ENCODE data around the gene MLH3. TPM values are rescaled to one million over a fixed set of nuclear protein-coding genes. Genes with fewer than 3 reads are reported as not detected.

MLH3 gene
- total RNA-seq, 1 donor from 2014 or later, result 41.5 TPM

DNA sequence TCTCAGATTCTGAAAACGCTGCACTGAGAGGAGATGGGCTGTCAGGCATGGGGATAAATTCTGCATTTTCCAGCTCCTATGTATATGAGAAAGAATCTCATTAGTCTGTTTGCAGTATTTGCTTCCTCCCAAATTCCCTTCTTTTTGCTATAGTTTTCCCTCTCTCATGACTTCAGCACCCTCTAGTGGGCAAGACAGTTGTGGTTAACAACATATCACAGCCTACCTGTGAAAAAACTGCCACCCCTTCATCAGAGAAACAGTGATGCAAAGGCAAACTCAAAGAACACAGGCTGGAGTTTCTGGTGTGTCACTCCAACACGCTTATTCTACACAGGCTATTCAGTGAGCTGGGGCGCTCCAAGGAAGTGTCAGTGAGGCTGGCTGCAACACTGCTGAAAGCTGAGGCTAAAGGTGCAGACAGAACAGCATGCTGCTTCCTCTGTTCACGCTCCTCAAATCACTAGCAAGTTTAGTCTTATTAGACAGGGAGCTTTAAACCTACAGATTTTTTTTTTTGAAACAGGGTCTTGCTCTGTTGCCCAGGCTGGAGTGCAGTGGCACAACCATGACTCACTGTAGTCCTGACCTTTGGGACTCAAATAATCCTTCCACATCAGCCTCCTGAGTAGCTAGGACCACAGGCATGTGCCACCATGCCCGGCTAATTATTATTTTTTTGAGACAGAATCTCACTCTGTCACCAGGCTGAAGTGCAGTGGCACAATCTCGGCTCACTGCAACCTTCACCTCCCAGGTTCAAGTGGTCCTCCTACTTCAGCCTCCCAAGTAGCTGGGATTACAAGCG lies 37.5 kb upstream of the MLH3 start:
- Histone ChIP-seq H4K20me1 (ENCODE audit: low read depth) (no peaks in the 10 kb centered on the region), H3K4me1 (peaks cover 21% of the 10 kb centered on the region), H3K9me3 (ENCODE audit: low read depth) (no peaks in the 10 kb centered on the region), H3K27ac (no peak overlapping the region), H3K36me3 (no peaks in the 10 kb centered on the region), H3F3A (ENCODE audit: low read depth) (peaks cover 27% of the 10 kb centered on the region), H3K9ac (no peak overlapping the region), H3K4me2 (no peak overlapping the region), H3K4me3 (no peak overlapping the region), H3K79me2 (ENCODE audit: low read depth) (no peaks in the 10 kb centered on the region), H2AFZ (replicated peaks) (peak overlapping the region; percentile 11), H3K27me3 (no peaks in the 10 kb centered on the region)
- no peaks in the 10 kb centered on the region for H3K9me3 Mint-ChIP-seq
- TF ChIP-seq EZH2phosphoT487 (IDR thresholded peaks at IDR 0.05), result no peak
- TF ChIP-seq, protein P1, sequence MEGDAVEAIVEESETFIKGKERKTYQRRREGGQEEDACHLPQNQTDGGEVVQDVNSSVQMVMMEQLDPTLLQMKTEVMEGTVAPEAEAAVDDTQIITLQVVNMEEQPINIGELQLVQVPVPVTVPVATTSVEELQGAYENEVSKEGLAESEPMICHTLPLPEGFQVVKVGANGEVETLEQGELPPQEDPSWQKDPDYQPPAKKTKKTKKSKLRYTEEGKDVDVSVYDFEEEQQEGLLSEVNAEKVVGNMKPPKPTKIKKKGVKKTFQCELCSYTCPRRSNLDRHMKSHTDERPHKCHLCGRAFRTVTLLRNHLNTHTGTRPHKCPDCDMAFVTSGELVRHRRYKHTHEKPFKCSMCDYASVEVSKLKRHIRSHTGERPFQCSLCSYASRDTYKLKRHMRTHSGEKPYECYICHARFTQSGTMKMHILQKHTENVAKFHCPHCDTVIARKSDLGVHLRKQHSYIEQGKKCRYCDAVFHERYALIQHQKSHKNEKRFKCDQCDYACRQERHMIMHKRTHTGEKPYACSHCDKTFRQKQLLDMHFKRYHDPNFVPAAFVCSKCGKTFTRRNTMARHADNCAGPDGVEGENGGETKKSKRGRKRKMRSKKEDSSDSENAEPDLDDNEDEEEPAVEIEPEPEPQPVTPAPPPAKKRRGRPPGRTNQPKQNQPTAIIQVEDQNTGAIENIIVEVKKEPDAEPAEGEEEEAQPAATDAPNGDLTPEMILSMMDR (IDR thresholded peaks at IDR 0.05), result peak; percentile 86
- H3K36me3 Mint-ChIP-seq, result peaks cover 21% of the 10 kb centered on the region
- H3K4me1 Mint-ChIP-seq, result no peaks in the 10 kb centered on the region
- peak; percentile 87 for DNase-seq (ENCODE audit: low spot score)
- no peak overlapping the region for H3K27ac Mint-ChIP-seq
- no peak overlapping the region for H3K4me3 Mint-ChIP-seq
- peaks cover 2% of the 10 kb centered on the region for H3K27me3 Mint-ChIP-seq (ENCODE audit: insufficient read depth, low read depth)

DNA sequence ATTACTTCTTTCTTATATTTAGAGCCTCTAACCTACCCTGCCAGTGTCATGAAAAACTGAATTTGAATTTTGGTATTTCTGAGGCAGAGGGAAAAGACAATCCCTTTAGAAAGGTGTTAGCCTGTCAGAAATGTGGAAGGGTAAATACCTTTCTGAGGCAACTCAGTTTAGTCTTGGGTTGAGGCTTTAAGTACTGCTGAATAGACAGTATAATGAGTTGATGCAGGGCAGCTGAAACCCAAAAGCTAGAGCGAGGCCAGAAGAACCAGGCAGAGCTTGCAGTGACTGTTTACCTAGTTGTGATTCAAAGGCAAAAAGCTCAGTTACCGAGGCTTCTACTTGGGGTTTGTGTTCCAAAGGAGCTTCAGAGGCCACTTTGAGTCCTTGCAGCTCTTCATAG lies 36.9 kb upstream of the MLH3 start:
- Mint-ChIP-seq H3K9me3 (no peaks in the 10 kb centered on the region), H3K27ac (no peak overlapping the region), H3K4me3 (no peak overlapping the region), H3K4me1 (no peaks in the 10 kb centered on the region), H3K27me3 (ENCODE audit: insufficient read depth, low read depth) (peaks cover 2% of the 10 kb centered on the region), H3K36me3 (peaks cover 20% of the 10 kb centered on the region)
- no peak overlapping the region for H3K27ac ChIP-seq
- H3K4me1 ChIP-seq, result peaks cover 21% of the 10 kb centered on the region
- no peaks in the 10 kb centered on the region for H3K9me3 ChIP-seq (ENCODE audit: low read depth)
- TF ChIP-seq, protein P1 (IDR thresholded peaks at IDR 0.05), result no peak
- peaks cover 21% of the 10 kb centered on the region for H3F3A ChIP-seq (ENCODE audit: low read depth)
- H2AFZ ChIP-seq (replicated peaks), result peak overlapping the region; percentile 11
- H3K4me3 ChIP-seq, result no peak overlapping the region
- no peak overlapping the region for H3K4me2 ChIP-seq
- no peaks in the 10 kb centered on the region for H3K79me2 ChIP-seq (ENCODE audit: low read depth)
- DNase-seq (ENCODE audit: low spot score), result peak; percentile 6
- H3K9ac ChIP-seq, result no peak overlapping the region
- no peaks in the 10 kb centered on the region for H3K27me3 ChIP-seq
- H3K36me3 ChIP-seq, result no peaks in the 10 kb centered on the region
- H4K20me1 ChIP-seq (ENCODE audit: low read depth), result no peaks in the 10 kb centered on the region

DNA sequence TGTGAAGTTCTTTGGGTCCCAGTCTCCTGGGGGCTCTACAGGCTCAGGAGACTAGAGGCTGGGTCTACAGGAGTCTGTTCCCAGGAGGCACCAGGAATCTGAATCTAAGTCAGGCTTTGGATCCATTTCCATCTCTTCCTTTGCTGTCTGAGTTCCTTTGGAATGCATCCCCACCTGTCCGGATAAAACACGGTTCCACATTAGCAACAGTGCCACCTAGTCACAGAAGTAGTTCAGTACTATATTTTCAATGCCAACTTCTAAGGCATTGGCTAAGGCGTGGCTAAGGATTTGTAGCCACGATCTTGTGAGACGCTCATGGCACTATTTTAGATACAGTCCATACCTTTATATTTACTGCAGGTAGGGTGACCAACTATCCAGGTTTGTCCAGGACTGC lies 33.2 kb upstream of the MLH3 start:
- H3K27ac Mint-ChIP-seq, result no peak overlapping the region
- peaks cover 22% of the 10 kb centered on the region for H3K36me3 Mint-ChIP-seq
- no peaks in the 10 kb centered on the region for H3K4me1 ChIP-seq
- H3K4me2 ChIP-seq, result no peak overlapping the region
- no peak overlapping the region for H2AFZ ChIP-seq (replicated peaks)
- no peaks in the 10 kb centered on the region for H3K4me1 Mint-ChIP-seq
- H3K27ac ChIP-seq, result no peak overlapping the region
- no peaks in the 10 kb centered on the region for H3K36me3 ChIP-seq
- no peak for DNase-seq (ENCODE audit: low spot score)
- no peak overlapping the region for H3K4me3 ChIP-seq
- no peaks in the 10 kb centered on the region for H3K9me3 ChIP-seq (ENCODE audit: low read depth)
- H3K9ac ChIP-seq, result no peak overlapping the region
- no peaks in the 10 kb centered on the region for H4K20me1 ChIP-seq (ENCODE audit: low read depth)
- H3K79me2 ChIP-seq (ENCODE audit: low read depth), result no peaks in the 10 kb centered on the region
- H3F3A ChIP-seq (ENCODE audit: low read depth), result no peaks in the 10 kb centered on the region
- no peak for TF ChIP-seq EZH2 (IDR thresholded peaks at IDR 0.05)
- TF ChIP-seq EZH2phosphoT487 (IDR thresholded peaks at IDR 0.05), result no peak
- TF ChIP-seq, protein P1 (IDR thresholded peaks at IDR 0.05), result peak; percentile 19
- peaks cover 2% of the 10 kb centered on the region for H3K27me3 Mint-ChIP-seq (ENCODE audit: insufficient read depth, low read depth)
- no peak overlapping the region for H3K4me3 Mint-ChIP-seq
- H3K27me3 ChIP-seq, result no peaks in the 10 kb centered on the region
- no peaks in the 10 kb centered on the region for H3K9me3 Mint-ChIP-seq

All from neural progenitor cell (in vitro differentiated cells).